Omental fat pad (tissue), 4 donors: Measurements from ENCODE around the gene STK40. TPM values are rescaled to one million over a fixed set of nuclear protein-coding genes. Genes with fewer than 3 reads are reported as not detected.

Source experiments
- ATAC-seq: fragments of 150-250 bp; one replicate; pipeline ENCODE4 v1.9.1; 2016; ENCODE audit warnings: mild to moderate bottlenecking, moderate library complexity; ENCODE audit not compliant: low FRiP score
- DNase-seq: peaks from one replicate; pipeline ENCODE4 v3.0.0-alpha.2; 2019; ENCODE audit warnings: low spot score
- CTCF ChIP-seq, 3 donors: fragments of 450-650 bp; IDR thresholded peaks; one replicate each; pipeline ENCODE4 v1.5.1; 2016 to 2017; ENCODE audit warnings: antibody characterized with exemption in 3 of 3, mild to moderate bottlenecking in 3 of 3, moderate library complexity in 2 of 3
- total RNA-seq, 4 donors: library from RNA; depleted of rRNA; stranded (reverse); fragments of >200 nt; gene quantifications; one replicate each; pipeline ENCODE4 v1.1.0, GENCODE V29; 2016

The STK40 gene
- total RNA-seq, 4 donors from 2014 or later = 36.1 to 75.5 (median 47.3) TPM

GRCh38 chr1:36420409-36420808 is 34.7 kb upstream of the STK40 start:
- DNase-seq (no peak), ATAC-seq (no peak)
- TF ChIP-seq CTCF (IDR thresholded peaks at IDR 0.05) = no peak

GRCh38 chr1:36419569-36419968 is 33.8 kb upstream of the STK40 start:
- peak; percentile 68 for ATAC-seq

GRCh38 chr1:36419140-36419539 is 33.4 kb upstream of the STK40 start:
- DNase-seq (no peak), ATAC-seq (no peak)
- no peak for TF ChIP-seq CTCF (IDR thresholded peaks at IDR 0.05)

More at GRCh38 chr1:36419569-36419968, 33.8 kb upstream of the STK40 start:
- no peak for TF ChIP-seq CTCF (IDR thresholded peaks at IDR 0.05)
- no peak for DNase-seq

- no peak for ATAC-seq
- DNase-seq = no peak
- TF ChIP-seq CTCF (IDR thresholded peaks at IDR 0.05) = no peak
Observed at GRCh38 chr1:36417931-36418330, 32.2 kb upstream of the STK40 start.

GRCh38 chr1:36415661-36416326 is 30.1 kb upstream of the STK40 start:
- no peak for DNase-seq
- ATAC-seq = no peak
- TF ChIP-seq CTCF (IDR thresholded peaks at IDR 0.05) = no peak

- no peak for DNase-seq
- no peak for TF ChIP-seq CTCF (IDR thresholded peaks at IDR 0.05)
- no peak for ATAC-seq
Observed at GRCh38 chr1:36414384-36414783, 28.7 kb upstream of the STK40 start.
